ENCODE data around the gene ELP5.

The ELP5 gene

GRCh38 chr17:7281074-7281952 lies 29.3 kb downstream of the ELP5 start, which contains the start of gene SLC2A4:
SLC2A4 (plus strand) TSS chr17:7281718; CDS start chr17:7281935, 217 bp downstream.
- peak; percentile 67 to 81 for DNase-seq (ENCODE audit: low read depth in 1 of 2, low spot score in 1 of 2)

GRCh38 chr17:7281953-7282751 lies 30.1 kb downstream of the ELP5 start:
- no peak overlapping the region for H3K27ac ChIP-seq (replicated peaks)
- TF ChIP-seq, protein P1, sequence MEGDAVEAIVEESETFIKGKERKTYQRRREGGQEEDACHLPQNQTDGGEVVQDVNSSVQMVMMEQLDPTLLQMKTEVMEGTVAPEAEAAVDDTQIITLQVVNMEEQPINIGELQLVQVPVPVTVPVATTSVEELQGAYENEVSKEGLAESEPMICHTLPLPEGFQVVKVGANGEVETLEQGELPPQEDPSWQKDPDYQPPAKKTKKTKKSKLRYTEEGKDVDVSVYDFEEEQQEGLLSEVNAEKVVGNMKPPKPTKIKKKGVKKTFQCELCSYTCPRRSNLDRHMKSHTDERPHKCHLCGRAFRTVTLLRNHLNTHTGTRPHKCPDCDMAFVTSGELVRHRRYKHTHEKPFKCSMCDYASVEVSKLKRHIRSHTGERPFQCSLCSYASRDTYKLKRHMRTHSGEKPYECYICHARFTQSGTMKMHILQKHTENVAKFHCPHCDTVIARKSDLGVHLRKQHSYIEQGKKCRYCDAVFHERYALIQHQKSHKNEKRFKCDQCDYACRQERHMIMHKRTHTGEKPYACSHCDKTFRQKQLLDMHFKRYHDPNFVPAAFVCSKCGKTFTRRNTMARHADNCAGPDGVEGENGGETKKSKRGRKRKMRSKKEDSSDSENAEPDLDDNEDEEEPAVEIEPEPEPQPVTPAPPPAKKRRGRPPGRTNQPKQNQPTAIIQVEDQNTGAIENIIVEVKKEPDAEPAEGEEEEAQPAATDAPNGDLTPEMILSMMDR (IDR thresholded peaks at IDR 0.05; ENCODE audit: insufficient read depth, low read length), result no peak
- TF ChIP-seq REST (IDR thresholded peaks at IDR 0.05; ENCODE audit: insufficient replicate concordance, low read depth) (no peak), SPI1 (IDR thresholded peaks at IDR 0.05; ENCODE audit: borderline replicate concordance, low read depth) (no peak), GABPA (IDR thresholded peaks at IDR 0.05; ENCODE audit: low read depth) (no peak), POLR2AphosphoS5 (IDR thresholded peaks at IDR 0.05; ENCODE audit: low read depth) (no peak)
- no peak for DNase-seq (ENCODE audit: low read depth in 1 of 2, low spot score in 1 of 2)
- H3K27me3 ChIP-seq (ENCODE audit: insufficient read depth, poor library complexity, severe bottlenecking), result no peaks in the 10 kb centered on the region
- H3K4me3 ChIP-seq (replicated peaks; ENCODE audit: insufficient read depth, low read length), result peak overlapping the region; percentile 29

More at GRCh38 chr17:7281074-7281952, 29.3 kb downstream of the ELP5 start, which contains the start of gene SLC2A4:
- no peak within 1 kb of the TSS for H3K27ac ChIP-seq (replicated peaks)
- H3K27me3 ChIP-seq (ENCODE audit: insufficient read depth, poor library complexity, severe bottlenecking), result no peaks in the 10 kb centered on the region
- no peak for TF ChIP-seq REST (IDR thresholded peaks at IDR 0.05; ENCODE audit: insufficient replicate concordance, low read depth)
- TF ChIP-seq GABPA (IDR thresholded peaks at IDR 0.05; ENCODE audit: low read depth), result no peak
- no peak for TF ChIP-seq SPI1 (IDR thresholded peaks at IDR 0.05; ENCODE audit: borderline replicate concordance, low read depth)
- TF ChIP-seq POLR2AphosphoS5 (IDR thresholded peaks at IDR 0.05; ENCODE audit: low read depth), result no peak
- TF ChIP-seq, protein P1 (IDR thresholded peaks at IDR 0.05; ENCODE audit: insufficient read depth, low read length), result no peak
- peak within 1 kb of the TSS; percentile 29 for H3K4me3 ChIP-seq (replicated peaks; ENCODE audit: insufficient read depth, low read length)

GRCh38 chr17:7282752-7283321 lies 30.8 kb downstream of the ELP5 start:
- TF ChIP-seq GABPA (IDR thresholded peaks at IDR 0.05; ENCODE audit: low read depth) (no peak), SPI1 (IDR thresholded peaks at IDR 0.05; ENCODE audit: borderline replicate concordance, low read depth) (no peak), POLR2AphosphoS5 (IDR thresholded peaks at IDR 0.05; ENCODE audit: low read depth) (no peak), REST (IDR thresholded peaks at IDR 0.05; ENCODE audit: insufficient replicate concordance, low read depth) (no peak)
- TF ChIP-seq, protein P1 (IDR thresholded peaks at IDR 0.05; ENCODE audit: insufficient read depth, low read length), result no peak
- Histone ChIP-seq H3K4me3 (replicated peaks; ENCODE audit: insufficient read depth, low read length) (no peak overlapping the region), H3K27me3 (ENCODE audit: insufficient read depth, poor library complexity, severe bottlenecking) (no peaks in the 10 kb centered on the region), H3K27ac (replicated peaks) (no peak overlapping the region)
- no peak for DNase-seq (ENCODE audit: low read depth in 1 of 2, low spot score in 1 of 2)
